ENCODE measurements around the gene SF3B6.

The SF3B6 gene

GRCh38 chr2:24020244-24020643, 55.9 kb downstream of the SF3B6 start:
- no peaks in the 10 kb centered on the region for H3K9me3 Mint-ChIP-seq
- no peak overlapping the region for H3K4me3 Mint-ChIP-seq
- no peak for TF ChIP-seq CTCF (IDR thresholded peaks at IDR 0.05; ENCODE audit: unreplicated experiment in 3 of 3)

DNA sequence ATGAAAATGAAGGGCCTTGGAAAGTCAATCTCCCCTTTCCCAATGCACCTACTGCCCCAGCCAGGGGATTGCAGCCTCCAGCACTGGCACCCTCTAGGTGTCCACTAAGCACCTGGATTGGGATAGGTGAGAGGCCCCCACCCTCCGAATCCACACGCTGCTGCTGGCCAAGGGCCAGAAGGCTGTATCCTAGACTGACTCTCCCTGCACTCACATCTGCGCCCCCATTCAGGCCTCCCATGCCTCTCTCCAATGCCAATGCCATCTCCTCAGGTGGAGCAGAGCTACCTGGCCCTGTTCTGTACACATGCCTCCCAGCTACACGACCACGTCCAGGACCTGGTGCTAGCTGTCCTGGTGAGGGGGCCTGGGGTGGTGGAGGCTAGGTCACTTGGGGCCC, 56.4 kb downstream of the SF3B6 start:
- no peaks in the 10 kb centered on the region for H3K27me3 Mint-ChIP-seq (ENCODE audit: low read depth)
- no peaks in the 10 kb centered on the region for H3K4me1 Mint-ChIP-seq
- H3K27ac Mint-ChIP-seq = no peak overlapping the region
- H3K9me3 Mint-ChIP-seq = no peaks in the 10 kb centered on the region
- H3K36me3 Mint-ChIP-seq (ENCODE audit: low read depth) = peaks cover 14% of the 10 kb centered on the region
- H3K4me3 Mint-ChIP-seq = no peak overlapping the region
- TF ChIP-seq CTCF (IDR thresholded peaks at IDR 0.05; ENCODE audit: unreplicated experiment in 3 of 3) = no peak

More at GRCh38 chr2:24020244-24020643, 55.9 kb downstream of the SF3B6 start:
- Mint-ChIP-seq H3K27me3 (ENCODE audit: low read depth) (no peaks in the 10 kb centered on the region), H3K27ac (no peak overlapping the region), H3K36me3 (ENCODE audit: low read depth) (peaks cover 18% of the 10 kb centered on the region), H3K4me1 (no peaks in the 10 kb centered on the region)

GRCh38 chr2:24018241-24018640, 57.9 kb downstream of the SF3B6 start:
- no peak overlapping the region for H3K27ac Mint-ChIP-seq
- no peaks in the 10 kb centered on the region for H3K4me1 Mint-ChIP-seq
- no peak for TF ChIP-seq CTCF (IDR thresholded peaks at IDR 0.05; ENCODE audit: unreplicated experiment in 3 of 3)
- no peaks in the 10 kb centered on the region for H3K9me3 Mint-ChIP-seq
- H3K4me3 Mint-ChIP-seq = no peak overlapping the region
- H3K27me3 Mint-ChIP-seq (ENCODE audit: low read depth) = peaks cover 5% of the 10 kb centered on the region
- peaks cover 9% of the 10 kb centered on the region for H3K36me3 Mint-ChIP-seq (ENCODE audit: low read depth)

DNA sequence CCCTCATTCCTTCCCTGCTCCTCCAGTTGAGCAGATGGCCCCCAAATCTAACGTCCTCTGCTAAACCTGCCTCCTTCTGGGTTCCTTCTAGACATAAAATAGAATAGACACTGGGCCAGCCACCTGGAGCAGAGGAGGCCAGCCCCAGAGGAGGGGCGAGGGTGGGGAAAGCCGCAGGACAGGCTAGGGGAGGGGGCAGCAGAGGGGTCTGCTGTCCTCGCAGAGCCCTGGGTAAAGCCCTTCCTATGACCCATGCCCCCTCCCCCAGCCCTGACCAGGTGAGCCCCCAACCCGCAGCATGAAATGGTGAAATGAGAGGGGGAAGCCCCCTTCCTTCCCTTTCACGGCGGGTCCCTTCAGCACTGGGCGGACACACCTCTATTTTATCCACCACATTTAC, 58.4 kb downstream of the SF3B6 start:
- TF ChIP-seq CTCF (IDR thresholded peaks at IDR 0.05; ENCODE audit: unreplicated experiment in 3 of 3) = no peak
- H3K4me3 Mint-ChIP-seq = no peak overlapping the region
- H3K4me1 Mint-ChIP-seq = no peaks in the 10 kb centered on the region
- H3K9me3 Mint-ChIP-seq = no peaks in the 10 kb centered on the region
- H3K27ac Mint-ChIP-seq = no peak overlapping the region
- peaks cover 5% of the 10 kb centered on the region for H3K36me3 Mint-ChIP-seq (ENCODE audit: low read depth)
- H3K27me3 Mint-ChIP-seq (ENCODE audit: low read depth) = peaks cover 6% of the 10 kb centered on the region

Data from nephron (organoid).